Esophagus muscularis mucosa (tissue), 4 donors: Measurements from ENCODE around the gene PLIN5.

ENCODE experiments used
- EP300 ChIP-seq: sonication (generic); formaldehyde crosslinking; IDR thresholded peaks from one replicate; pipeline ENCODE4 v1.6.1; 2017; ENCODE audit warnings: antibody characterized with exemption
- POLR2A ChIP-seq: fragments of 450-650 bp; IDR thresholded peaks from one replicate; pipeline ENCODE4 v1.6.1; 2017; ENCODE audit warnings: antibody characterized with exemption, moderate library complexity, mild to moderate bottlenecking, low read depth
- POLR2AphosphoS5 ChIP-seq, 2 donors: sonication (generic); formaldehyde crosslinking; IDR thresholded peaks; one replicate each; pipeline ENCODE4 v1.6.1; 2017; ENCODE audit warnings: antibody characterized with exemption in 2 of 2
- TF ChIP-seq, protein P1 (sequence below), 3 experiments: fragments of 200-600 bp in 2 of 3; fragments of 450-650 bp in 1 of 3; sonication (generic) in 2 of 3; IDR thresholded peaks; one replicate each; pipeline ENCODE4 v1.5.1; 2017 to 2019; ENCODE audit warnings: antibody characterized with exemption in 3 of 3, mild to moderate bottlenecking in 2 of 3, moderate library complexity in 1 of 3

DNA sequence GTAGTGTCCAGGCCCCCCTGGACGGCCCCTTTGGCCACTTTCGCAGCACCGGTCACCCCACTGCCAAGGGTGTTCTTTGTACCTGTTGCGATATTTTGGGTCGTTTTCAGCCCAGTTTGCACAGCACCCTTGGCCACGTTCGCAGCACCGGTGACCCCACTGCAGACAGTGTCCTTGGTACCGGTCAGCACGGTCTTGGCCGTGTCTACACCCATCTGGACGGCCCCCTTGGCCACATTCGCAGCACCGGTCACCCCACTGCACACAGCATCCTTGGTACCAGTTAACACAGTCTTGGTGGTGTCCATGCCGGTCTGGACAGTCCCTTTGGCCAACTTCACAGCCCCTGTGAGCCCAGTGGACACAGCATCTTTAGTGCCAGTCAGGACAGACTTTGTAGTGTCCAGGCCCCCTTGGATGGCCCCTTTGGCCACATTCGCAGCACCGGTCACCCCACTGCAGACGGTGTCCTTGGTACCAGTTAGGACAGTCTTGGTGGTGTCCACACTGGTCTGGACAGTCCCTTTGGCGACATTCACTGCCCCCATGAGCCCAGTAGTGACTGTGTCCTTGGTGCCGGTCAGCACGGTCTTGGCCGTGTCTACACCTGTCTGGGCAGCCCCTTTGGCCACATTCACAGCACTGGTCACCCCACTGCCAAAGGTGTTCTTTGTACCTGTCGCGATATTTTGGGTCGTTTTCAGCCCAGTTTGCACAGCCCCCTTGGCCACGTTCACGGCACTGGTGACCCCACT lies 23.5 kb downstream of the PLIN5 start:
- TF ChIP-seq POLR2AphosphoS5 (IDR thresholded peaks at IDR 0.05) = no peak
- TF ChIP-seq, protein P1, sequence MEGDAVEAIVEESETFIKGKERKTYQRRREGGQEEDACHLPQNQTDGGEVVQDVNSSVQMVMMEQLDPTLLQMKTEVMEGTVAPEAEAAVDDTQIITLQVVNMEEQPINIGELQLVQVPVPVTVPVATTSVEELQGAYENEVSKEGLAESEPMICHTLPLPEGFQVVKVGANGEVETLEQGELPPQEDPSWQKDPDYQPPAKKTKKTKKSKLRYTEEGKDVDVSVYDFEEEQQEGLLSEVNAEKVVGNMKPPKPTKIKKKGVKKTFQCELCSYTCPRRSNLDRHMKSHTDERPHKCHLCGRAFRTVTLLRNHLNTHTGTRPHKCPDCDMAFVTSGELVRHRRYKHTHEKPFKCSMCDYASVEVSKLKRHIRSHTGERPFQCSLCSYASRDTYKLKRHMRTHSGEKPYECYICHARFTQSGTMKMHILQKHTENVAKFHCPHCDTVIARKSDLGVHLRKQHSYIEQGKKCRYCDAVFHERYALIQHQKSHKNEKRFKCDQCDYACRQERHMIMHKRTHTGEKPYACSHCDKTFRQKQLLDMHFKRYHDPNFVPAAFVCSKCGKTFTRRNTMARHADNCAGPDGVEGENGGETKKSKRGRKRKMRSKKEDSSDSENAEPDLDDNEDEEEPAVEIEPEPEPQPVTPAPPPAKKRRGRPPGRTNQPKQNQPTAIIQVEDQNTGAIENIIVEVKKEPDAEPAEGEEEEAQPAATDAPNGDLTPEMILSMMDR (IDR thresholded peaks at IDR 0.05) = no peak
- no peak for TF ChIP-seq POLR2A
- TF ChIP-seq EP300 = no peak
